GM18507 (cell line): ENCODE measurements around the gene SCG2.
"Not testable (repeated sequence)": the region's sequence is repeated elsewhere in the genome, so short reads cannot be mapped to it uniquely, and the experiment has no call there.

ENCODE experiments used
- DNase-seq: peaks from one replicate; pipeline ENCODE4 v3.0.0; 2011; ENCODE audit warnings: low read depth; ENCODE audit not compliant: insufficient read length; ENCODE audit errors: extremely low spot score
- FAIRE-seq: peaks from 2 replicates; lab custom pipeline; 2011; peaks lifted over from hg19 to GRCh38; lab: Jason Lieb, UNC

Gene SCG2

DNA sequence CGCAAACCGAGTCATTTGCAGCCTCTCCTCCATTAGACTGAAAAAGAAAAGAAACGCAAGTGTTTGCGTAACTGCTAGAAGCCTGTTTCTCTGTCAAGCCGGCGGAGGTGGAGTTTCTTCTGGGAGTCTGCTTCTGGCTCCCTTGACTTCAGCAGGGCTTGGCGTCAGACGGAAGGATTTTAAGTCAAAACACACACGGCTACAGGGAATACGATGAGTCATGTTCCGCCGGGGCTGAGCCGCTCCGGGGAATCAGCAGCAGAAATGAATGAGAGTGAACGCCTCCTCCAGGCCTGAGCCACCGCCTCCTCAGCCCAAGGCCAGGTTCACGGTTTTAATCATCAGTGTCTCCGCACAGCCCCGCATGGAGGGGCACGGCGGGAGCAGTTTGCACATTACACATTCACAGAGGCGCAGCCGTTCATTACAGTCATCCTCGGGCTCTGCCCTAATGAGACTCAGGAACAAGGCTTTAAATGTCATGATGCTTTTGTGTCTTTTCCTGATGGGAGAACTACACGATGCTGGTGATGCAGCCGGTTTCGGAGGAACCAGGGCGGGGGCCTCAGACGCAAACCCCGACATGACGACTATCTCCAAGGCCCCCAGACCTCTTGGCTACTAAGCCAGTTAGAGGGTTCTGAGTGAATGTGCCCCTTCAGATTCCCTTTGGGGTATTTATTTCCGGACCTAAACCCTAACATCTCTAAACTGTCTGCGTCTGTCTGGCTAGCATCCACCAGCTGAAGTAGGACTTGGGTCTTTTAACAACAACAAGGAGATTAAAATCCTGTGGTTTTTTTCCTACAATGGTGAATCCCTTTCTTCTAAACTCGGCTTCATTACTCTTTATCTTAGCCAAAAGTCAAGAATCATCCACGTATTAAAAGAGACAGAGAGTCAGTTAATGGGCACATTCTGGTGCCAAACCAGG, 11.1 kb upstream of the SCG2 start:
- no peak for DNase-seq

DNA sequence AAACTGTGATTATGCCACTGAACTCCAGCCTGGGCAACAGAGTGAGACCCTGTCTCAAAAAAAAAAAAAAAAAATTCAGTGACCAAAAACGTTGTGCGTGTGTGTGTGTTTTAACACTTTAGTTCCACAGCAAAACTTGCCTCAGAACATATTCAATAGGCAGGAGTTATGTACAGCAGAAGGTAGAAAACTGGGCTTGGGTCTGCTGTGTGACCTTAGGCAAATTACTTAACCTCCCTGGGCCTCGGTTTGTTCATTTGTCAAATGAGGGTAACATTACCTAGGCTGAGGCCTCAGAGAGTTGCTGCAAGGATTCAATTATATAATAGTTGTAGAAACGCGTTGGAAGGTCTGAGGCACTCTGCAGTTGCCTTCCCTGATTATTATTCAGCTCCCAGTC, 10.3 kb upstream of the SCG2 start:
- DNase-seq = no peak
- FAIRE-seq = no peak

More for the DNA sequence above, 11.1 kb upstream of the SCG2 start:
- no peak for FAIRE-seq

DNA sequence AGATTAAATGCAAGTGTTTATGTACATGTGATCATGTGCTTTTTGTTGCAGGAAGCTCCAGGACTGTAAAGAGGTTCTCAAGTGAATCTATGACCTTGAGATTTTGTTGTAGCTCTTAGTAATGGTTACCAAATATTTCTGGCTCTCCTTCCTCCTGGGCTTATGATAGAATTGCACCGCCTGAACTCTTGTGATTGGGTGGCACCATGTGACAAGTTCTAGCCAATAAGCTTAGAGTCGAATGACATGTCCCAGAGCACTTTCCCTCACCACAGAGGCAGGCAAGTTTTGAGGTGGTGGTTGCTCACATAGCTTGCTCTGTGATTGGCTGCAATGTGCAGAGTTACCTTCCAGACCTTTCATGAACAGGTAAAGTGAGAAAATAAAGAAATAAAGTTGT, 8.9 kb upstream of the SCG2 start:
- no peak for FAIRE-seq

DNA sequence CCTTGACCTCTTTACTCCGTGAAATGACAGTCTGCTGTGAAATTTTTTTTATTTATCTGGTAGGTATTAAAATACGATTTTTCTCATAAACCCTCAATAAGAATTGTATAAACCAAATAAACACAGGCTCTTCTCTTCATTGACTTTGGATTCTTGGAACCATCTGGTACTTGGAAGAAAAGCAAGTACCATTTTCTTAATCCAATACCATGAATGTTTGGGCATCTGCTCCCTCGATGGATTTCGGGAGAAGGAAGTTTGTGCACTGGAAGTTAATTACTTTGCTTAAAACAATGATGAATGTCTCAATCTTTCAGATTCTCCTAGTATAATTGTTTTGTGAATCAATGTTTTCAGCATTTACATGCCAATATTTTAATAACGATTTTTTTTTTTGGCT, 5.3 kb upstream of the SCG2 start:
- DNase-seq (no peak), FAIRE-seq (no peak)

More for the DNA sequence above, 8.9 kb upstream of the SCG2 start:
- no peak for DNase-seq

DNA sequence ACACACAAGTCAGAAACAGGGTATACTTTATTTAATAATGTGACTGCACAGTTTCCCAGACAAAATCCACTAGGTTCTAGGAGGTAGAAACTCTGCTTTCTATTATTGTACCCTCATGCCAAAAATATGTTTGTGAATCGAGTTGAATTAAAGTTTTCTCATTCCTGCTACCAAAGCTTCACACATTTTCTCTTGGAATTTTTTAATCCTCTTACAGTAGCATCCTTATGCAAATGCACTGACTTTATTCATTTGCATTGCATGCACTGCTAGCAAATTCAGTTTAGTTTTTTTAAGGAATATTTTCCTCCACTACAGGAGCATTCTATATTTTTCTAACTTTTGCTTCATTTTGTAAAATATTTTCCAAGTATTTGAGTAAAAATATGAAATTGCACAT, 4.8 kb upstream of the SCG2 start:
- FAIRE-seq (no peak), DNase-seq (no peak)

DNA sequence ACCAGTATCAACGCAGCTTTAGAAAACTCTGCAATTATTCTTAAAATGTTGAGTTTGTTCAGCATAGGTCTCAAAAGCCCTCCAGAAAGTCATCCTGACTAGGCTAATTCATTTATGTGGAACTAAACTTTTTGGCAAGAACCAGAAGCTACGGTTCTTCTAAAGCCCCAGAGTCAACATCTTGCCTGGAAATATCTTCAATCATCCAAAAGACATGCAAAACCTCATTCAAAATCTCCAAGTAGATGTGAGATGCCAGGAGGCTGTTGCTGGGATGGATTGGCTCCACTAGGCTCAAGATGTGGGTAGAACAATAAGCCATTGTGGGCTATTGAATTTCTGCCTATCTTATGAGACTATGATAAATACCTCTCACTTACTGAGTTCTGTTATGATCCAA, 2.1 kb upstream of the SCG2 start:
- FAIRE-seq (no peak), DNase-seq (no peak)

DNA sequence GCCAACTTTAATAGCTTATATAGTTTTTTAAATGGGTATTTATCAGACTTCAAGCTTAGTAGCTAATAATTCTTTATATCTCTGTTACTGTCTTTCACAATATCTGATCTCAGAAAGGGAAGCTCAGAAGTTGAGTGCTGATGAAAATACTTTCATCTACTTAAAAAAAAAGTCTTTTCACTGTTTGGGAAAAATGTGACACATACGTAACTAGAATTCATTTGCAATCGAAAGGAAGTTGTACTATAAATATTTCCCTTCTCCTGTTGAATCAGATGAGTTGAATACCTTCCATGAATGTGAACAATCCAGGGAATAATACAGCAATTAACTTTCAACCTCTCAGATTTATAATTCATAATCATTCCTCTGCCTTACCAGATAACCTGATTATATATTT, 811 bp upstream of the SCG2 start:
- no peak for FAIRE-seq

DNA sequence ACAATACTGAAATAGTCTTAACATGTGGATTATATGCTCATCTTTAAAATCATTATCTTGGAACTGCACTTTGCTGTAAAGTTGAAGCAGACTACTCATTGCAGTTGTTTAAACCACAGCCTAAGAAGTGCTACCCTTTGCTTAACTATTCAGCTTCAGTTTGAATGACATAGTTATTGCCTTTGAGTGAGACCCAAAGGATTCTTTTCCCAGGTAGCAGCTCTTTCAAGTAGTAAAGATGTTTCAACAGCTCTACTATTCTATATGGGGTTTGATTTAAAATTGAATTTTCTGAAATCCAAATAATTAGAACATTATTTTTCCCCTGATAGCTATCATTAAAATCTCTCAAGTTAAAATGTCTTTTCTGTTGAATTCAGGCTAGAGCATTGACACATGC, 1.1 kb downstream of the SCG2 start:
- FAIRE-seq (no peak), DNase-seq (no peak)

More for the DNA sequence above, 811 bp upstream of the SCG2 start:
- DNase-seq = no peak

DNA sequence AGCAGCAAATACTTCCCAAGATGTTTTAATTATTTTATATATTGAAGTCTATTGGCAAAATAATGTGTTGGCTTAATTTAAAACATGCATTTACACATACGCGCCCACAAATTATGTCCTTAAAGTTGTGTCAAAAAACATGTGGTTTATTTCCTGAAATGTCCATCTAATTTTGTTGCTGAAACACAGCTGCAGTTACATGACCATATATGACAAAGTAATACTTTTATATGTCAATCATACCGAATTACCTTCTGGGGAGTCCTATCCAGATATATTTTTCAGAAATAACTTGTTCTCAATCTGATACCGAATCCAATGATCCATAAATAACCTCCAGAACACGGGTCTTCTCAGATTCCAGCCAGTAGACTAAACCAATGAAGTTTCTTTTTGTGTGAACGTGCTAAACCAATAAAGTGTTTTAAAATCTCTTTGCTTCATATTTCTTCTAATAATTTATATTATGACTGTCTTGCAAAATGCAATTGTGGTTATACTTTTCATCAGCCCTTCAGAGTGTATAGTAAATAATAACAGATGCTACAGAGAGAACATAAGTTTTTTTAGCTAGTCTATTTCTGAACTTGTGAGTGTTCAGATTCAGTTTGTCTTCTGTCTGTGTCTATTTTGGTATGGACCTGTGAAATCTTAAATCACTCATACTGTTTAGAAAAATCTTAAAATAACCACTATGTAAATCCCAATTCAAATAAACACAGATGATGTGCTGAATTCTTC, 2.4 kb downstream of the SCG2 start:
- DNase-seq (no peak), FAIRE-seq (no peak)

DNA sequence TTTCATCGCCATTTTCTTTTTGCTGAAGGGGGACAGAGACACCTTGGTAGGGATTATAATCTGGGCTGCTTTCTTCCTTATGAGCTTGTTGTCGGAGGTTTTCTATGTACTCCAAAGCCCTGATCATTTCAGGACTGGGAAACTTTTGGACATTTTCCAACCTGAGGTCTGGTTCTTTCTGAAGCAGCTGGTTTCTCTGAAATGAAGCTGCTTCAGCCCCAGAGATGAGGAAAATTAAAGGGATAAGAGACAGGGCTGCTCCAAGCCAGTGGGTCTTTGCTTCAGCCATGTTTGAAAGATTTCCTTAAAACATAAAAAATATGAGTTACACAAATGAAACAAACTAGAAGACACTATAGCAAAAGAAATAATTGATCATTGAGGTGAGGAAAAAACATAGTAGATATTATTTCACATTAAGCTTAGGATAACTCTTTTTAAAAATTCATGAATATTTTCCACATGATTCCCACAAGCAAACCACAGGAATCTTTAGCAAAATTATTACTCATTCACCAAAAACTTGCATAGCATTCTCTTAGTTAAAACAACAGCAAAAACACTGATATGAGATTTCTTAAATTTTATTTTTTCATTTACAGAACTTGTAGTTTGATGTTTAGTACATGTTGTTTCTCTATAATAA, 3.0 kb downstream of the SCG2 start:
- FAIRE-seq (no peak), DNase-seq (no peak)

DNA sequence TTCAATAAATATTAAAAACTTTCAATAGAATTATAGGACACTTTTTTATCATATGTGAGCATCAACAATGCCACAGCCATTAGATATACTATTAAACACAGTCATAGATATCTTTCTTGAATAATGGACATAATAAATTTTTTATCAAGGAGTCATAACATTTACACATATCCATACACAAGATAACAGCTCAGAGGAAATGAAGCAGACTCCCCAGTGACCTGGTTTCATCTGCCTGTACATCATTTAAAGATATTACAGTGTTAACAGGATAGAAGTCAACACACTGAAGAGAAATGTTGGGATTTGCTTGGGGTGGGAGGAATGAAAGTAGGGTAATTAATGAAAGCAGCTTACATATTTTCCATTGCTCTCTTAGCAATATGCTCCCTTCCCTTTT, 5.1 kb downstream of the SCG2 start:
- FAIRE-seq (no peak), DNase-seq (no peak)

DNA sequence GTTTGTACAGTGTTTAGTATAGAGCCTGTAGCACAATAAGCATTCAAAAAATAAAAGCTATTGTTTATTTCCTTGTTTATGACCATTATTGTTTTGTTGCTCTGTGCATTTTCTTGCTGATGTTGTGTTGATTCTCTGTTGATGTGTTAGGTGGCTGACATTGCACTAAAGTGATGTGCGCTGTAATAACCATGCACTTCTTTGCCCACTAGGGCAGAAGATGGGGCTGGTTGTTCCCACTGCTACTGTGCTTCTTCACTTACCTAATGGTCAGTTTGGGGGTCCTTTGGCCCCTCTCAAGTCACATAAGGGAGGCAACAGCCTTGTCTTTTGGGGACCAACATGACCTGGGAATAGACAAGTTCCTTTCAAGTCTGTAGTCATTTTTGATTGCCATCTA, 6.0 kb downstream of the SCG2 start:
- DNase-seq = no peak
- no peak for FAIRE-seq

DNA sequence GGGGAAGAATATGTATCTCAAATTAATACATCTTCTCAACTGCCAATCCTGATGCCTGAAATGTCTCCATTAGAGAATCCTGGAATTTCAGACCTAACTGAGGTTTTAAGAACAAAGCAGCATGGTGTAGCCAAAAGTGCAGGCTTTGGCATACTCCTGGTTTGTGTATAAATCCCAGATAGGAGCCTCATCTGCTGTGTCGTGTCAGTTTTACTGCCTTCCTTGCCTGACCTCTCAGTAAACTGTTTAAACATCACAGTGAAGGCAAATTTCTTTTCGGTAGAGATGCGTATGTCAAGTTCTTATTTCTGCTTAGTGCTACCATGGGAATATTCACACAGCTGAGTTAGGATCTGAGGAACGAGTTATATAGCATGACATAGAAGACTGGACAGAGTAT, 7.3 kb downstream of the SCG2 start:
- FAIRE-seq = no peak
- no peak for DNase-seq

DNA sequence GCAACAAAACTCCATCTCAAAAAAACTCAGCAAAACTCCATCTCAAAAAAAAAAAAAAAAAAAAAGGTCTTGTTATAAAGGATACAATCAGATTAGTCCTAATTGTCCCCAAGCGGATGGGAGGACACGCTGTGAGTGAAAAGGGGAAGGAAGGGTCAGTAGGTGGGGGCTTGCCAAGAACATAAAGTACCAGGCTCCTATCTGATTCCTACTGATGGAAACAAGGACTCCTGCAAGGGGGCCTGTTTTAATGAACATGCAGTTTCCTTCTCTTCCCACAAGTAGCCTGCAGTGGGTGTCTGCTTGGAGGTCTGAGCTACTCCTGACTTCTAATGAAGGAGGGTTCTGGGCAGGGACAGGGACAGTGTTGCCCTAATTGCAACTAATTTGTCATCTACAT, 7.9 kb downstream of the SCG2 start:
- FAIRE-seq = no peak

DNA sequence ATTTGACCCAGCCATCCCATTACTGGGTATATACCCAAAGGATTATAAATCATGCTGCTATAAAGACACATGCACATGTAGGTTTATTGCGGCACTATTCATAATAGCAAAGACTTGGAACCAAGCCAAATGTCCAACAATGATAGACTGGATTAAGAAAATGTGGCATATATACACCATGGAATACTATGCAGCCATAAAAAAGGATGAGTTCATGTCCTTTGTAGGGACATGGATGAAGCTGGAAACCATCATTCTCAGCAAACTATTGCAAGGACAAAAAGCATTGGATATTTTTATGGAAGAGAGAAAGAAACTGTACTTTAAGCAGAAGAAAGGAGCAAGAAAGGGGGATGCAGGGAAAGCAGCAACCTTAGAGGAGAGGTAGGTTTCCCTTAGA, 9.5 kb downstream of the SCG2 start:
- not testable (repeated sequence) for DNase-seq, FAIRE-seq

More for the DNA sequence above, 7.9 kb downstream of the SCG2 start:
- no peak for DNase-seq

DNA sequence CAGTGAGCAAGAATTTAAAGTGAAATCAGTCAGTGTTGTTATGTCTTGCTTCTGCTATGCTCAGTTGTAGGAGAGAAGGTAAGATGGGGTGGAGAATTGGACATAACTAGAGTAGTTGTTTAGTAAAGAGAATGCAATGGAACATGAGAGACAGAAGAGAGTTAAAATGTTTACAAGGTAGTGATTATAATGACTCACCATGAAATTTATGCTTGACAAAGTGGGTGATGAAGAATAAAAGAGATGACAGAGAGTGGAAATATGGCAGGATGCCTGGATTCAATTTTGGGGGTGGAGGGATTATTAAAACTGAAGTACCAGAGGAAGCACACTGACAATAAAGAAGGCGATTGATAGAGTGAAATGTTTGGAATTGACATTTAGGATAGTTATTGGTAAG, 10.6 kb downstream of the SCG2 start:
- FAIRE-seq (no peak), DNase-seq (no peak)

DNA sequence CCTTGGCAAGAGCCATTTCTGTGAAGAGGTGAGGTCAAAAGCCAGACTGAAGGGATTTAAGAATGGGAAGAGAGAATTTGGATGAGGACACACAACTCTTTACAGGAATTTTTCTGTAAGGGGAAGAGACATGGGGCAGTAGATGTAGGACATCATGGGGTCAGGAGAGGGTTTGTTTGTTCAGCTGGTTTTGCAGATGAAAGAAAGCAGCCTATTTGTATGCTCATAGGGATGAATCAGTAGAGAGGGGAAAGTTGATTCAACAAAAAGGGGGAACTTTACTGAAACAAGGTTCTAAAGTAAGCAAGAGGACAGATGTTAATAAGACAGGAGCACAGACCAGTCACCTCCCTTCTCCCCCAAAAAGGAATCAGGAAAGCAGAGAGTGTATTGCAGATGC, 11.2 kb downstream of the SCG2 start:
- no peak for DNase-seq
- no peak for FAIRE-seq

DNA sequence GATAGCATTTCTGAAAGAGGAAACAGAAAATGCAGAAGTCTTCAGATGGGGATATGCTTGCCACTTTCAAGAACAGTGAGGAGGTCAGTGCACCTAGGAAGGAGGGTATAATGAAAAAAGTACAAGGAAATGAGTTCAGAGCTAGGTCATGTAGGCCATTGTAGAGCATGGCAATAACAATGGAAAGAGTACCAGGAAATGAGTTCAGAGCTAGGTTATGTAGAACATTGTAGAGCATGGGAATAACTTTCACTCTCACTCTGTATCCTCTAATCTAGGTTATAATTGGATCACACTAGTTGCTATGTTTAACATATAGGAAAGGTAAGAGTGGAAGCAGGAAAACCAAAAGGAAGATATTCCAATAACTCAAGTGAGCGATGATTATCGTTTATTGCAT, 12.3 kb downstream of the SCG2 start:
- DNase-seq (no peak), FAIRE-seq (no peak)

DNA sequence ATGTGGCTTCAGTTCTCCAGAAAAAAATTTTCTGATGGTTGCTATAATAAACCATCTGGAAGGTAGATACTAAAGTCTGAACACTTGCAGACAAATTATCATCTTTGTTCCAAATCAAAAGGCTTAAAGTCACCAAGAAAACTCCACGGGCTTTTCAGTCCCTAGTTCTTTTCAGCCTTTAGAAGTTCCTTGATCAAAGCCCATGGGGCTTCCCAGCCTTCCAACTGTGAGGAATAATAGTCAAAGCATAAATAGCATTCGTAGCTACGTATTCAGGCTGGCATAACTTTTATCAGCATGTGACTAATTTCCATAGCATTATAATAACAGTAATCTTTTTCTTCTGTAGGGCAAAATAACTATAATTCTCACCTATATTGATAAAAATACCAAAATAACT, 13.9 kb downstream of the SCG2 start:
- FAIRE-seq (no peak), DNase-seq (no peak)

DNA sequence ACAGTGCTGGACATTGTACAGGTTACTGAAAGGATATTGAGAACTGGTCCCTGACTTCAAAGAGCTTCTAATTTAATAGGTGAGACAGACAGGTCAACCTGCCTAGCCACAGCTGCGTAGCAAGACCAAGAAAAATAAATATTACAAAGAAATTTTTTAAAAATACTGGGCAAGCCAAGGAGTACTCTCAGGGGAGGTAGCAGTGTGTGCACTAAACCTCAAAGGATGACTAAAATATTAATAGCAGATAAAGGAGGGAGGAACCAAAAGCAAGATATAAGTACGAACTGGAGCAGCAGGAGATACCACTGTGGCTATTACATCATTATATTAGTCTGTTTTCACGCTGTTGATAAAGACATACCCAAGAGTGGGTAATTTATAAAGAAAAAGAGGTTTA, 14.9 kb downstream of the SCG2 start:
- FAIRE-seq (no peak), DNase-seq (no peak)
